ENCODE results near the gene PCMT1. TPM values are rescaled to one million over a fixed set of nuclear protein-coding genes. Genes with fewer than 3 reads are reported as not detected.
A peak's percentile ranks its signal among the peaks of the same experiment; 100 is the strongest.

Gene PCMT1
- total and polyA plus RNA-seq, 2 of the 13 experiments (the other 11 are each of a cell fraction or from before 2014, with no cell fraction given) = 112 to 169 TPM

GRCh38 chr6:149717588-149718458, 31.7 kb upstream of the PCMT1 start, which contains the start of gene LATS1 (continued):
- TF ChIP-seq KMT2B (CRISPR knock-in tag; IDR thresholded peaks at IDR 0.05) (peak; percentile 99), ZNF367 (CRISPR knock-in tag; IDR thresholded peaks at IDR 0.05; ENCODE audit: borderline replicate concordance) (no peak), CHCHD3 (CRISPR knock-in tag; IDR thresholded peaks at IDR 0.05) (no peak), BCL6 (CRISPR knock-in tag; IDR thresholded peaks at IDR 0.05) (peak; percentile 39), BORCS8-MEF2B (CRISPR knock-in tag; IDR thresholded peaks at IDR 0.05) (peak; percentile 81), ZBTB1 (CRISPR knock-in tag; IDR thresholded peaks at IDR 0.05; ENCODE audit: borderline replicate concordance) (no peak), ZNF598 (CRISPR knock-in tag; IDR thresholded peaks at IDR 0.05; ENCODE audit: borderline replicate concordance) (peak; percentile 90), ZC3H4 (CRISPR knock-in tag; IDR thresholded peaks at IDR 0.05; ENCODE audit: borderline replicate concordance) (no peak; the same call in 1 of the 2 replicates), ZNF326 (CRISPR knock-in tag; IDR thresholded peaks at IDR 0.05; ENCODE audit: borderline replicate concordance) (peak; percentile 61; the same call in 1 of the 2 replicates), RORA (CRISPR knock-in tag; IDR thresholded peaks at IDR 0.05) (no peak), ZNF513 (CRISPR knock-in tag; conservative IDR thresholded peaks at IDR 0.05) (0 out of 2 replicates have a peak, but pooled peaks have one; percentile 25), EP300 (IDR thresholded peaks at IDR 0.05; ENCODE audit: low read depth in 2 of 2, low read length in 2 of 2) (peak in 1 of 2 experiments; percentile 51; a peak in 1 of 4 replicates), EP300 (CRISPR knock-in tag; IDR thresholded peaks at IDR 0.05; ENCODE audit: borderline replicate concordance) (peak; percentile 39; the same call in 1 of the 2 replicates), ZBTB25 (CRISPR knock-in tag; IDR thresholded peaks at IDR 0.05) (peak; percentile 89), SNAPC4 (CRISPR knock-in tag; IDR thresholded peaks at IDR 0.05) (no peak; the same call in none of the 2 replicates), MYC (CRISPR knock-in tag; IDR thresholded peaks at IDR 0.05; ENCODE audit: borderline replicate concordance) (peak; percentile 91), LBX2 (CRISPR knock-in tag; IDR thresholded peaks at IDR 0.05; ENCODE audit: borderline replicate concordance) (no peak; the same call in 1 of the 2 replicates), ZNF747 (CRISPR knock-in tag; IDR thresholded peaks at IDR 0.05; ENCODE audit: borderline replicate concordance) (peak; percentile 93), KDM1A (CRISPR knock-in tag; IDR thresholded peaks at IDR 0.05) (0 out of 2 replicates have a peak, but pooled peaks have one; percentile 9), MXD3 (CRISPR knock-in tag; IDR thresholded peaks at IDR 0.05) (peak; percentile 92)
